ENCODE results near the gene KLHDC10. TPM values are rescaled to one million over a fixed set of nuclear protein-coding genes. Genes with fewer than 3 reads are reported as not detected.

The KLHDC10 gene
- total and polyA plus RNA-seq, 2 of the 13 experiments (the other 11 are each of a cell fraction or from before 2014, with no cell fraction given), result 11.9 to 21.6 TPM

- TF ChIP-seq ZNF530 (CRISPR knock-in tag; IDR thresholded peaks at IDR 0.05; ENCODE audit: low read depth) (no peak), SP4 (CRISPR knock-in tag; IDR thresholded peaks at IDR 0.05) (no peak)
Measured at GRCh38 chr7:130102588-130102987, 32.3 kb downstream of the KLHDC10 start (continued).

- Histone ChIP-seq H3K4me1 (ENCODE audit: insufficient read depth, low read length) (peaks cover 3% of the 10 kb centered on the region), H3K27ac (ENCODE audit: extremely low read length, insufficient read depth, low read length) (no peak overlapping the region), H3K79me2 (ENCODE audit: insufficient read depth, low read length) (no peaks in the 10 kb centered on the region), H3K4me2 (ENCODE audit: low read depth, low read length) (no peak overlapping the region), H3K27me3 (ENCODE audit: control insufficient read depth in 1 of 2, insufficient read depth in 2 of 2, low read length in 2 of 2) (no peaks in the 10 kb centered on the region), H2AFZ (ENCODE audit: low read length) (no peak overlapping the region), H3K4me3 (replicated peaks in 1 of 3; ENCODE audit: insufficient read depth in 1 of 3, low read depth in 2 of 3, low read length in 3 of 3) (no peak overlapping the region), H4K20me1 (ENCODE audit: insufficient read depth, low read length) (no peaks in the 10 kb centered on the region), H3K9ac (ENCODE audit: insufficient read depth, low read depth, low read length) (no peak overlapping the region), H3K9me3 (ENCODE audit: low read length) (no peaks in the 10 kb centered on the region), H3K36me3 (replicated peaks in 1 of 2; ENCODE audit: control insufficient read depth in 1 of 2, insufficient read depth in 2 of 2, low read length in 2 of 2) (no peaks in the 10 kb centered on the region)
- TF ChIP-seq CAMTA2 (CRISPR knock-in tag; IDR thresholded peaks at IDR 0.05; ENCODE audit: borderline replicate concordance), result no peak
- ChIA-PET POLR2A (no interaction called here), CTCF (ENCODE audit: low intra/inter-chr PET ratio, low total read pairs) (no interaction called here)
- intact Hi-C loops (cut with micrococcal nuclease; ENCODE audit: unreplicated experiment), result no loop called here
- DNase-seq (ENCODE audit: low spot score), result no peak
- BruUV-seq (replicated peaks), result no TSS peak
- in situ Hi-C loops (cut with HindIII; ENCODE audit: extremely low pct_ligation_motif_present, low pct_unique_long_range_greater_than_20kb), result no loop called here
- no peak for FAIRE-seq
- 97% methylated on average over 31 of the region's 31 CpGs for WGBS (ENCODE audit: low lambda C conversion rate)
- no peak for ATAC-seq
Measured at GRCh38 chr7:130107949-130108674, 37.8 kb downstream of the KLHDC10 start.

- FAIRE-seq (no peak), DNase-seq (ENCODE audit: low spot score) (no peak), ATAC-seq (no peak)
- intact Hi-C loops (cut with micrococcal nuclease; ENCODE audit: unreplicated experiment) (no loop called here), in situ Hi-C loops (cut with HindIII; ENCODE audit: extremely low pct_ligation_motif_present, low pct_unique_long_range_greater_than_20kb) (no loop called here)
- H3K27me3 ChIP-seq (ENCODE audit: control insufficient read depth in 1 of 2, insufficient read depth in 2 of 2, low read length in 2 of 2), result no peaks in the 10 kb centered on the region
- H3K79me2 ChIP-seq (ENCODE audit: insufficient read depth, low read length), result no peaks in the 10 kb centered on the region
- no peak overlapping the region for H3K4me2 ChIP-seq (ENCODE audit: low read depth, low read length)
- H3K4me1 ChIP-seq (ENCODE audit: insufficient read depth, low read length), result peaks cover 10% of the 10 kb centered on the region
- no peak overlapping the region for H3K9ac ChIP-seq (ENCODE audit: insufficient read depth, low read depth, low read length)
- ChIA-PET CTCF (ENCODE audit: low intra/inter-chr PET ratio, low total read pairs) (no interaction called here), POLR2A (no interaction called here)
- H3K36me3 ChIP-seq (replicated peaks in 1 of 2; ENCODE audit: control insufficient read depth in 1 of 2, insufficient read depth in 2 of 2, low read length in 2 of 2), result no peaks in the 10 kb centered on the region
- no peaks in the 10 kb centered on the region for H3K9me3 ChIP-seq (ENCODE audit: low read length)
- WGBS (ENCODE audit: low lambda C conversion rate), result 96% methylated on average over 10 of the region's 10 CpGs
- no peak overlapping the region for H3K4me3 ChIP-seq (replicated peaks in 1 of 3; ENCODE audit: insufficient read depth in 1 of 3, low read depth in 2 of 3, low read length in 3 of 3)
- no peak overlapping the region for H3K27ac ChIP-seq (ENCODE audit: extremely low read length, insufficient read depth, low read length)
- no peak overlapping the region for H2AFZ ChIP-seq (ENCODE audit: low read length)
- no TSS peak for BruUV-seq (replicated peaks)
- H4K20me1 ChIP-seq (ENCODE audit: insufficient read depth, low read length), result no peaks in the 10 kb centered on the region
- TF ChIP-seq ATF4 (CRISPR knock-in tag; IDR thresholded peaks at IDR 0.05) (no peak), UBTF (CRISPR knock-in tag; IDR thresholded peaks at IDR 0.05) (no peak), ZNF678 (CRISPR knock-in tag; IDR thresholded peaks at IDR 0.05) (no peak), ZNF772 (CRISPR knock-in tag; IDR thresholded peaks at IDR 0.05) (no peak), EED (CRISPR knock-in tag; IDR thresholded peaks at IDR 0.05) (no peak), ZBTB4 (CRISPR knock-in tag; IDR thresholded peaks at IDR 0.05; ENCODE audit: borderline replicate concordance) (no peak), SUZ12 (IDR thresholded peaks at IDR 0.05; ENCODE audit: low read depth, low read length) (no peak)
Measured at GRCh38 chr7:130108809-130109208, 38.5 kb downstream of the KLHDC10 start.
